ENCODE data around the gene FGF14.

The FGF14 gene

GRCh38 chr13:101661839-101662238, 740.0 kb downstream of the FGF14 start:
- no peak for DNase-seq (ENCODE audit: low read depth)
